HepG2 (cell line): Measurements from ENCODE around the gene IL1RL2.

ENCODE experiments used
- CTCF ChIP-seq: sonication (generic); formaldehyde crosslinking; IDR thresholded peaks from 2 replicates; pipeline ENCODE4 v1.5.0; 2020; ENCODE audit warnings: mild to moderate bottlenecking, missing genetic modification reagents, moderate library complexity
- EP300 ChIP-seq, 3 experiments: sonication (generic) in 1 of 3; formaldehyde crosslinking in 1 of 3; IDR thresholded peaks; 2 replicates each; pipeline versions ENCODE4 v1.5.1 to v1.6.1; 2011 to 2020; ENCODE audit warnings: low read depth in 2 of 3, low read length in 2 of 3, borderline replicate concordance in 1 of 3, improper control_type of control experiment in 1 of 3, mild to moderate bottlenecking in 1 of 3, missing genetic modification reagents in 1 of 3, moderate library complexity in 1 of 3
- GABPA ChIP-seq, 2 experiments: IDR thresholded peaks; 2 replicates each; pipeline ENCODE4 v1.6.1; 2011 to 2016; ENCODE audit warnings: low read depth in 2 of 2, low read length in 1 of 2, missing biosample characterization in 1 of 2, missing genetic modification characterization in 1 of 2
- KLF9 ChIP-seq: IDR thresholded peaks from 2 replicates; pipeline ENCODE4 v1.6.1; 2016; ENCODE audit warnings: low read depth
- REPIN1 ChIP-seq: sonication (generic); formaldehyde crosslinking; IDR thresholded peaks from 2 replicates; pipeline ENCODE4 v1.8.0; 2022; ENCODE audit warnings: missing genetic modification reagents, low read depth, mild to moderate bottlenecking, borderline replicate concordance
- SNAPC4 ChIP-seq: sonication (generic); formaldehyde crosslinking; IDR thresholded peaks from 2 replicates; pipeline ENCODE4 v1.4.0; 2020; ENCODE audit warnings: mild to moderate bottlenecking, missing genetic modification reagents
- TBL1XR1 ChIP-seq: fragments of 150-350 bp; IDR thresholded peaks from 2 replicates; pipeline ENCODE4 v1.6.1; 2014; ENCODE audit warnings: borderline replicate concordance, low read length; ENCODE audit not compliant: partially characterized antibody
- TCF7L2 ChIP-seq: IDR thresholded peaks from 2 replicates; pipeline ENCODE4 v1.6.1; 2011; ENCODE audit warnings: mild to moderate bottlenecking, low read depth, low read length, moderate library complexity
- ZNF253 ChIP-seq: sonication (generic); formaldehyde crosslinking; IDR thresholded peaks from 2 replicates; pipeline ENCODE4 v1.8.0; 2022; ENCODE audit warnings: mild to moderate bottlenecking, missing genetic modification reagents, borderline replicate concordance

- no peak for TF ChIP-seq GABPA (IDR thresholded peaks at IDR 0.05; ENCODE audit: low read depth, low read length)
- TF ChIP-seq GABPA (CRISPR knock-in tag; IDR thresholded peaks at IDR 0.05; ENCODE audit: low read depth), result no peak
- no peak for TF ChIP-seq CTCF (CRISPR knock-in tag)
- no peak for TF ChIP-seq TCF7L2
- no peak for TF ChIP-seq EP300 (IDR thresholded peaks at IDR 0.05; ENCODE audit: low read depth in 2 of 2, low read length in 2 of 2)
- no peak for TF ChIP-seq EP300 (CRISPR knock-in tag; IDR thresholded peaks at IDR 0.05; ENCODE audit: borderline replicate concordance)
- no peak for TF ChIP-seq SNAPC4 (CRISPR knock-in tag)
- TF ChIP-seq ZNF253, result no peak
- no peak for TF ChIP-seq REPIN1 (CRISPR knock-in tag)
- TF ChIP-seq KLF9 (CRISPR knock-in tag), result no peak
- no peak for TF ChIP-seq TBL1XR1
Observed at GRCh38 chr2:102230410-102230909, 43.6 kb downstream of the IL1RL2 start.
